ENCODE measurements around the gene SYTL1. TPM values are rescaled to one million over a fixed set of nuclear protein-coding genes. Genes with fewer than 3 reads are reported as not detected.
A peak's percentile ranks its signal among the peaks of the same experiment; 100 is the strongest.

Gene SYTL1
- total RNA-seq, 2 donors from 2014 or later: 24.2 to 39.5 TPM

DNA sequence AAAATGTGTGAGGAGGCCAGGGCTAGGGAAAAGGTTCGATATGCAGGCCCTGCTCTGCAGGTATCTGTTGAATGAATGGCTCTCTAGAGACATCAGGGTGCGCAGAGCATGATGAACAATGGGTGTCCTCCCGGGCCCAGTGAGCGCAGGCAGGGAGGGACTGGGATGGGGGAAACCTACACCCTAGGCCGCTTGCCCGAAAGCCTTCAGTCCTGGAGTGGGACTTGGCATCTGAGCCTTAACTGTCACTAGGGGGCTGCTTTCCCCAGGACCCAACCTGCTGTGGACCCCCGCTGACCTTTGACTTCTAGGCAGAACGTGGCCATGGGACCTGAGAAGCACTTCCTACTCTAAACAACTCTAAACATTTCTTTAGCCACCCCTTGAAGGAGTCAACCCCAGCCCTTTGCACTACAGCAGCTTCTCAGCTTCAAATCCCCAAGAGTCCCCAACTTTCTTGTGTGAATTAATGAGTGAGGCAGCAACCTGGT is 25.4 kb downstream of the SYTL1 start:
- Mint-ChIP-seq H3K27ac (no peak overlapping the region), H3K4me3 (peak overlapping the region; percentile 75), H3K27me3 (no peaks in the 10 kb centered on the region), H3K36me3 (no peaks in the 10 kb centered on the region), H3K9me3 (no peaks in the 10 kb centered on the region), H3K4me1 (ENCODE audit: low read depth in 2 of 2) (peaks cover 23 to 25% of the 10 kb centered on the region in 2 donors)
- no peak for DNase-seq (ENCODE audit: low spot score)
- no peak for ATAC-seq

DNA sequence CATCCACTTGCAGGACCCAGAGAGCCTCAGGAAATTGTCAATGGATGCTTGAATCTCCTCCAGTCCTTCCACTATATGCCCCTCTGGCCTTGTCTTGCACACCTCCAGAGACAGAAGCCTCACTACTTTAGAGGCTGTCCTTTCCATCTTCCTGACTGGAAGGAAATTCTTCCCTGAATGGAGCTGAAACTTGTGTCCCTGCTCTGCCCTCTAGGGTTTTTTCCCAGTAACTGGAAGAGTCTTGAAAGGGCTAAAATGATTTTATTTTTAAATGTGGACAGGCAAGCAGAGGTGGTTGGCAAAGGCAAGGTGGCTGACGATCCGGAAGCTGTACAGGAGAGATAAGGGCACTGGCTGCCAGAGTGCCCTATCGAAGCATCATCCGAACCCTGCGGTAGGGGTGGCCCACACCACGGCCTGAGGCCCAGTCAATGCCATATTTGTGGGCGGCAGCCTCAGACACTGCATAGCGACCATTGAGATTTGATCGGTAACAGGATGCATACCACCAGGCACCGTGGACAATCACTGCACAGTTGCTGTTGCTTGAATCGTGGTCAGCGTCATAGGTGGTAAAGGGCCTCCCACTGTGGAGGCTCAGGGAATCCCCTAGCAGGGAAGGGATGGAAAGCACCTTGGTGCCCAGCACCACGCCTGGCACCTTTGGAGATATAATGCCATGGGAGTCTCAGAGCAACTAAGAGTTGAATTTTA is 27.2 kb downstream of the SYTL1 start:
- Mint-ChIP-seq H3K36me3 (no peaks in the 10 kb centered on the region), H3K27ac (no peak overlapping the region), H3K4me3 (no peak overlapping the region), H3K4me1 (ENCODE audit: low read depth in 2 of 2) (peaks cover 23 to 25% of the 10 kb centered on the region in 2 donors), H3K9me3 (no peaks in the 10 kb centered on the region), H3K27me3 (no peaks in the 10 kb centered on the region)
- no peak for DNase-seq (ENCODE audit: low spot score)
- peak in 1 of 2 donors; percentile 34 for ATAC-seq

GRCh38 chr1:27372022-27372807 is 30.4 kb downstream of the SYTL1 start:
- no peak for ATAC-seq
- Mint-ChIP-seq H3K9me3 (no peaks in the 10 kb centered on the region), H3K36me3 (no peaks in the 10 kb centered on the region), H3K27ac (no peak overlapping the region), H3K4me1 (ENCODE audit: low read depth in 2 of 2) (peaks cover 3 to 6% of the 10 kb centered on the region in 2 donors), H3K4me3 (no peak overlapping the region), H3K27me3 (peaks cover 0 to 3% of the 10 kb centered on the region in 2 donors)
- DNase-seq (ENCODE audit: low spot score): peak; percentile 13

DNA sequence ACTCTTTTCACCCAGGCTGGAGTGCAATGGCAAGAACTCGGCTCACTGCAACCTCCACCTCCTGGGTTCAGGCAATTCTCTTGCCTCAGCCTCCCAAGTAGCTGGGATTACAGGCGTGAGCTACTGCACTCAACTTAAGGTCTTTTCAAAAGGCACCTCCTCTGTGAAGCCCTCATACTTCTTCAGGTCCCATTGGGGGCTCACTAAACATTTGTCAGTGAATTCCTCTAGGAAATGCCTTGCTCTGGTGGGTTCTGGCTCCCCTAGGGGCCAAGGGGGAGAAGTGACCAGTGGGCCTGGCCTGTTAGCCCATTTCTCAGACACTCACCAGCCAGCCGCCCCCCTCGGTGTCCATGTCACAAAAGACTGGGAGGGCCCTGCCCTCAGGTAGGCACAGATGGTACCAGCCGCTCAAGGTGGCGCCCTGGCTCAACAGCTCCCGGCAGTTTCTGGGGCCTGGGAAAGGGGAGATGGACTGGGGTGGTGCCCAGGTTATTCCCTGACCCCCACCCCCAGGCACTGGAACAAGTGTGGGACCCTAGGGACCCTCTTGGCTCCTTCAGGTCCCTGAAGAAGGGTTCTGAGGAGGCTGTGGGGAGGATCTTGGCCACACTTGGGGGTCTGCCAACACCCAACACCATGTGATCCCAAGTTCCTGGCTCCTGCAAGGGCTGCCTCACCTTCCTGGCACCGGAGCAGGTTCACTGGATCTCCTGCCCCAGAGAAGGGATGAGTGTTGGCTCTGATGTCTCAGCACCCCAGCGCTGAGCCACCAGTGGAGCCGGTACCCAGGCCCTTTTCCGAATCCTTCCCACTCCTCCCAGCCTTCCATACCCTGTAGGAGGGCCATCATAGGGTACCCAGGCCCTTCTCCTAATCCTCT is 31.2 kb downstream of the SYTL1 start:
- H3K36me3 Mint-ChIP-seq: no peaks in the 10 kb centered on the region
- H3K4me3 Mint-ChIP-seq: no peak overlapping the region
- peaks cover 3 to 6% of the 10 kb centered on the region in 2 donors for H3K4me1 Mint-ChIP-seq (ENCODE audit: low read depth in 2 of 2)
- peaks cover 0 to 3% of the 10 kb centered on the region in 2 donors for H3K27me3 Mint-ChIP-seq
- no peak for ATAC-seq
- DNase-seq (ENCODE audit: low spot score): peak; percentile 60
- H3K27ac Mint-ChIP-seq: no peak overlapping the region
- H3K9me3 Mint-ChIP-seq: no peaks in the 10 kb centered on the region

DNA sequence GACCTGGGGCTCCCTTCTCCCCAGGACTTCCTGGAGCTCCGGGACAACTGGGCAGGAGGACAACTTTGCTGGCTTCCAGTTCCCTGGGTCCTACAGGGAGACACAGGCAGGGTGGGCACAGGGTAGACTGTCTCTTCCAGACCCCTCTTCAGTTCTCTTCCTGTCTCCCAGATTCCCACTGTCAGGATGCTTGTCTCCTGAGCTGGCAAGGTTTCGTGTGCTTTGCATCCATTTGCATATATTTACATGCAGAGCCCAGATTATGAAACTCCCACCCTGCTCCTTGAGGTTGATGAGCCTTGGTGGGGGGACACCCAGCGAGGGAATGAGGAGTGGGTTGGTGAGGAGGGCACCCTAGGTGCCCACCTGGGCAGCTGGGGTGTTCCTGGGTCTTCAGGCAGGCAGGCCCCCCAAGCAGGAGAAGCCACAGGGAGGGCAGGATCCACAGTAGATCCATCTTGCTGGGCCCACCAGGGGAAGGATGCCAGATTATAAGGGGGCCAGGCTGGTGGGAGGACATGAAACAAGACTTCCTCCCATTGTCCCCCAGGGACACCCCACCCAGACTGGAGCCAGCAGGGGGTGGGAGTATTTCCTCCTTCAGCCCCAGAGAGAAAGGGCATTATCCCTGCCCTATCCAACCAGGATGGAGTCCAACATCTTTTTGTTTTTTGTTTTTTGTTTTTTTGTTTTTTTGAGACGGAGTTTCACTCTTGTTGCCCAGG is 32.7 kb downstream of the SYTL1 start, which contains the start of gene FCN3:
TSS of gene FCN3 (minus strand) at position 463 of the 725 bp plus-strand sequence. CDS start at position 457, 6 bp downstream.
- H3K27ac Mint-ChIP-seq: no peak within 1 kb of the TSS
- H3K4me1 Mint-ChIP-seq (ENCODE audit: low read depth in 2 of 2): no peaks in the 10 kb centered on the region
- DNase-seq (ENCODE audit: low spot score): peak; percentile 53
- H3K27me3 Mint-ChIP-seq: peaks cover 0 to 3% of the 10 kb centered on the region in 2 donors
- no peaks in the 10 kb centered on the region for H3K36me3 Mint-ChIP-seq
- H3K4me3 Mint-ChIP-seq: no peak within 1 kb of the TSS
- no peaks in the 10 kb centered on the region for H3K9me3 Mint-ChIP-seq
- ATAC-seq: no peak

DNA sequence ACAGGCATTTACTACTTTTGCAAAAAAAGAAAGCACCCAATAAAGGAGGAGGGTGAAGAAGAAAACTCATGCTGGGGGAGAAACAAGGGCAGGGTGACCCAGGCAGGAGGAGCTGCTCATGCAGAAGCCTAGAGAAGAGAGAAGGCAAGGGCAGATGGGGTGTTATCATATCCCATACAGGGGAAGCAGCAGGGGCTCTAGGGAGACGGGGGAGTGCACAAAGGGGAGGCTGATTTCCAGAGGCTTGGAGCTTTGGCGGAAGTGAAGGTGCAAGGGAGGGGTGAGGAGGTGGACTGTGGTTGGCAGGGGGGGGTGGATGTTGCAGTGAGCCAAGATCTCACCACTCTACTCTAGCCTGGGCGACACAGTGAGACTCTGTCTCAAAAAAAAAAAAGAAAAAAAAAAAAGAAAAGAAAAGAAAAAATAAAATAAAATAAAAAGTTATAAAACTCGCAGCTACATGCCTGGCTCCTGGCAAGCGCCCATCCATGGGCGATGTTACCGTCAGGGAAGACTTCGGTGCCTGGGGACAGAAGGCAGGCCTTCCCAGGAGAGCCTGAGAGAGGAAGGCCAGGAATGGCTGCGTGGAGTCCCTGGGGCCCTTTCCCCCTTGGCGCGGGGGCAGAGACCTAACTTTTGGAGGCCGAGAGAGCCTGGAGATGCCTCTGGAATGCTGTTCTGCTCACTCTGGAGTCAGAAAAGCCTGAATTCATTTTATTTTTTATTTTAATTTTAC is 36.1 kb downstream of the SYTL1 start:
- no peaks in the 10 kb centered on the region for H3K9me3 Mint-ChIP-seq
- no peak overlapping the region for H3K4me3 Mint-ChIP-seq

DNA sequence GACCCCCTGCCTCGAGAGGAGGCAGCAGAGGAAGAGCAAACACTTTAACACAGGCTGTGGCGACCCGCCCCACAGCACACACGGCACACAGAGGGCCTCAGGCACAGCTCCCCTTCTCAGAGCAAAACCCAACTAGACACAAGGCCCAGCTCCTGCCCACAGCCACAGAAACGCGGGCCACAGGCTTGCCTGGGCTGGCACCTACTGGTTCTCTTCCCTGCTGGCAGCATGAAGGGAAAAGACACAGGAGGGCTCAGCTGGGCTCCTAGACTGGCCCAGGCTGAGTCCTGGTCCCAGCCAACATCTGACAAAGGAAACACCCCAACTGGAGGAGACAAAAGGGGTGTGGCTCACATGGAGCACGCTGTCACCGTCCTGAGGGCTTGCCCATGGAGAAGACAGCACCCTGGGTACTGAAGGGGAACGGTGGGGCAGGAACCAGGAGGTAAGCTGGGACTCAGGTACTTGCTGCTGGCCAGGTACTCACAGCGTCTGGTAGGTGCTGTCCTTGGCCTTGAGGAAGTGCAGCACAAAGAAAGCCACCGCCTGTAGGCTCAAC is 37.8 kb downstream of the SYTL1 start:
- ATAC-seq (no peak), DNase-seq (ENCODE audit: low spot score) (no peak)
- H3K36me3 Mint-ChIP-seq: no peaks in the 10 kb centered on the region
- H3K4me3 Mint-ChIP-seq: no peak overlapping the region
- H3K4me1 Mint-ChIP-seq (ENCODE audit: low read depth in 2 of 2): peaks cover 0 to 4% of the 10 kb centered on the region in 2 donors
- no peak overlapping the region for H3K27ac Mint-ChIP-seq
- no peaks in the 10 kb centered on the region for H3K9me3 Mint-ChIP-seq
- peaks cover 0 to 7% of the 10 kb centered on the region in 2 donors for H3K27me3 Mint-ChIP-seq

More for the DNA sequence above, 36.1 kb downstream of the SYTL1 start:
- Mint-ChIP-seq H3K36me3 (no peaks in the 10 kb centered on the region), H3K27ac (no peak overlapping the region), H3K4me1 (ENCODE audit: low read depth in 2 of 2) (no peaks in the 10 kb centered on the region), H3K27me3 (peaks cover 0 to 7% of the 10 kb centered on the region in 2 donors)
- DNase-seq (ENCODE audit: low spot score) (peak; percentile 50), ATAC-seq (no peak)

DNA sequence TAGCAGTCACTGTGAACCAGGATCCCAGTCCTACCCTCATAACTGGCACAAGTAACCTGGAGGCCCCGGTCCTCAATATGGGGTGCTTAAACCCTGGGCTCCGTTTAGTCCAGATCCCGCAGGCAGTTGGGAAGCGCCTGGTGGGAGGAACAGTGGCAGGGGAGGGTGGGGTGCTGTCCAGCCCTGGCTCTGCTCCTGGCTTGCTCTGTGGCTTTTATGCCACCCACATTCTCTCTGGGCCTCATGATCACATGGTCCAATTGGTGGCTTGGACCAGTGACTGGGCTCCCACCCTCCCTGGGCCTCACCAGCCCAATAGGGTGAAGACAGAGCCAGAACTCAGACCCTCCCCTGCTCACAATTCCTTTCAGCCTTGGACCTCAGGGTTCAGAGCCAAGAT is 38.4 kb downstream of the SYTL1 start:
- Mint-ChIP-seq H3K9me3 (no peaks in the 10 kb centered on the region), H3K4me3 (no peak overlapping the region), H3K4me1 (ENCODE audit: low read depth in 2 of 2) (peaks cover 0 to 4% of the 10 kb centered on the region in 2 donors), H3K27me3 (peaks cover 0 to 7% of the 10 kb centered on the region in 2 donors), H3K36me3 (no peaks in the 10 kb centered on the region), H3K27ac (no peak overlapping the region)
- ATAC-seq: no peak
- no peak for DNase-seq (ENCODE audit: low spot score)

DNA sequence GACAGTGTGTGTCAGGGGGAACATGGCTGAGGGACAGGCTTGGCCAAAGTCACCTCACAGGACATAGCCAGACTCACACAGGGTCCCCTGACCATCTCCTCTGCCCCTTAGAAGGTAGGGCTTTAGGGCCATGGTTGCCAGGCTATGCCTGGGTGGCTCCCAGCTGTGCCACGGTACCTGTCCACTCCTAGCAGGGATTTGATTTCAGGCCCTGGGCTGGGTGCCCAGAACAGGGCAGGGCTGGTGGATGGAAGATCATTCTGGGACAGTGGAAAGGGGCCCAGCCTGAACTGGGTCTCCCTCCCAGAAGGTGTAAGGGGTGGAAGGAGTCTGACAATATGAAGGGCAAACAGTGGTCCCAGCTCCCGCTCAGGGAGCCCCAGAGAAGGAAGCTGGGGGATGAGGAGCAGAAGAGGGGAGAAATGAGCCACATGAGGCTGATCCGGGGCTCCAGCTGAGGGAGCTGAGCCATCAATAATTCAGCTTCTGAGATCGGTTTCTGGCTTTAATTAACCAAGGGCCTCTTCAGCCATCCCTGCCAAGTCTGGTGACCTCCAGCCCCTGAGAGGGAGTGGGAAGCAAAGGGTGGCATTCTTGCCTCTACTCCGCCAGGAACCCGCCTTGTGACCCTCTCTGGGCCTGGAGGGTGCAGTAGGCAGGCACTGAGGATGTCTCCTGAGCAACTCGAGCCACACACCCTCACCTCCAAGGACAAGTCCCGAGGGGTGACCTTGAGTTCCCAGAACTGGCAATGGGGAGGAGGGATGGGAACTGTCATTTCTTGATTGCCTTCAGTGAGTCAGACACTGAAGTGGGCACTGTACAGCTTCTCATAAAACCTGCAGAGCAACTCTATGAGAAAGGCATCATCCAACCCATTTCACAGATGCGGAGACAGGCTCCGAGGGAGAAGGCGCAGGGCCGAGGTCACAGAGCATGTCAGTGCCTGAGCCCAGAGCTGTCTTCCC is 39.2 kb downstream of the SYTL1 start:
- no peak overlapping the region for H3K4me3 Mint-ChIP-seq
- ATAC-seq (peak in 1 of 2 donors; percentile 25), DNase-seq (ENCODE audit: low spot score) (no peak)
- H3K27ac Mint-ChIP-seq: no peak overlapping the region
- peaks cover 0 to 4% of the 10 kb centered on the region in 2 donors for H3K27me3 Mint-ChIP-seq
- peaks cover 0 to 4% of the 10 kb centered on the region in 2 donors for H3K4me1 Mint-ChIP-seq (ENCODE audit: low read depth in 2 of 2)
- H3K9me3 Mint-ChIP-seq: no peaks in the 10 kb centered on the region
- no peaks in the 10 kb centered on the region for H3K36me3 Mint-ChIP-seq

GRCh38 chr1:27381969-27382762 is 40.3 kb downstream of the SYTL1 start:
- peaks cover 0 to 6% of the 10 kb centered on the region in 2 donors for H3K27me3 Mint-ChIP-seq
- DNase-seq (ENCODE audit: low spot score) (no peak), ATAC-seq (no peak)
- H3K4me3 Mint-ChIP-seq: no peak overlapping the region
- H3K27ac Mint-ChIP-seq: no peak overlapping the region
- H3K4me1 Mint-ChIP-seq (ENCODE audit: low read depth in 2 of 2): peaks cover 0 to 4% of the 10 kb centered on the region in 2 donors
- H3K9me3 Mint-ChIP-seq: no peaks in the 10 kb centered on the region
- H3K36me3 Mint-ChIP-seq: no peaks in the 10 kb centered on the region

Data from natural killer cell treated with Interleukin-12 subunit alpha and Interleukin-12 subunit beta and Interleukin-15 and Interleukin-18, amount 100 ng/mL, for 72 hours (primary cell).